Parathyroid adenoma (tissue), 2 donors: ENCODE measurements around the gene PRKD2.

Experiments
- H2AFZ ChIP-seq: fragments of 300-600 bp; sonication (generic); one replicate; pipeline ENCODE4 v1.7.0; 2017; ENCODE audit warnings: antibody characterized with exemption, mild to moderate bottlenecking
- H3K27ac ChIP-seq: fragments of 300-600 bp; sonication (generic); one replicate; pipeline ENCODE4 v1.7.0; 2017
- H3K27me3 ChIP-seq: fragments of 300-600 bp; sonication (generic); one replicate; pipeline ENCODE4 v1.7.0; 2017; ENCODE audit warnings: low read length; ENCODE audit not compliant: control insufficient read depth, insufficient read depth
- H3K36me3 ChIP-seq: fragments of 300-600 bp; sonication (generic); one replicate; pipeline ENCODE4 v1.7.0; 2017; ENCODE audit warnings: low read length; ENCODE audit not compliant: control insufficient read depth, insufficient read depth
- H3K4me1 ChIP-seq: fragments of 300-600 bp; sonication (generic); one replicate; pipeline ENCODE4 v1.7.0; 2017; ENCODE audit warnings: control low read depth
- H3K4me2 ChIP-seq: fragments of 300-600 bp; sonication (generic); one replicate; pipeline ENCODE4 v1.7.0; 2017; ENCODE audit warnings: low read length
- H3K4me3 ChIP-seq: fragments of 300-600 bp; sonication (generic); one replicate; pipeline ENCODE4 v1.7.0; 2017; ENCODE audit warnings: low read depth, low read length
- H3K79me2 ChIP-seq: fragments of 300-600 bp; sonication (generic); one replicate; pipeline ENCODE4 v1.7.0; 2017; ENCODE audit warnings: control low read depth
- H3K9ac ChIP-seq: fragments of 300-600 bp; sonication (generic); one replicate; pipeline ENCODE4 v1.7.0; 2017; ENCODE audit warnings: mild to moderate bottlenecking
- H3K9me3 ChIP-seq: fragments of 300-600 bp; sonication (generic); one replicate; pipeline ENCODE4 v1.7.0; 2017; ENCODE audit warnings: low read length; ENCODE audit not compliant: control insufficient read depth
- CTCF ChIP-seq: fragments of 300-600 bp; sonication (generic); IDR thresholded peaks from one replicate; pipeline ENCODE4 v1.7.0; 2017; ENCODE audit warnings: antibody characterized with exemption, mild to moderate bottlenecking
- donor health status: primary hyperparathyroidism.

The PRKD2 gene

DNA sequence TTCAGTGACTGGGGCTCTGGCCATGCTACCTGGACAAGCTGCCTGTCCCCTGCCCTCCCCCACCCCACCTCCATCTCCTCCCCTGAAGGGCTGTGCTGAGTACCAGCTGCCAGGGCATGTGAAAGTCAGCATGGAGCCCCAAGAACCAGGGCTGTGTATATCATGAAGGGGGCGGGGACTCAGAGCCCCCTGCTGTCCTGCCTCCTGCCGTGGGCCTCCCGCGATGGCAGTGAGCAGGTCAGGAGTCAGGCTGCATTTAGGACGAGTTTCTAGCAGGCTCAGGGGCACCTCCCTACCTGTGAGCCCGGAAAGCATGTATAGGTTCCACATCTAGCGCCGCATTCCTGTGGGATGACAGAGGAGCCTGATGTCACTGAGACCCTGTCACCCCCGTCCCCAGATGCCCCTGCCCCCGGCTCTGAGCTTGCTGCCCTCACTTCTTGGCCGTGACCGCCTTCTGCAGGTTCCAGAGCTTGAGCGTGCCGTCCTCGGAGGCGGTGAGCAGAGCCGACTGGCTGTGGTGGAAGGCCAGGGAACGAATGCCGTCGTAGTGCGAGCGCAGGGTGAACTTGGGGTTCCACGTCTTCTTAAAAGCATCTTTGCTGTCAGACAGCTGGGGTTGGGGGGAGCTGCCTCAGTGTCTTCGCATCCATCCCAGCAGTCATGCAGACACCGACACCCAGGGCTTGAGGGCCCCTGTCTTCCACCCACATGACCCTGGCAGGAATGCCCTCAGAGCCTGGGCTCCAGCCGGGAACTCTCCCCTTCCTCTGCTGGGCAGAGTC, 8.3 kb upstream of the PRKD2 start:
- no peaks in the 10 kb centered on the region for H3K27me3 ChIP-seq
- no peak overlapping the region for H3K4me3 ChIP-seq
- no peak overlapping the region for H3K9ac ChIP-seq
- H3K9me3 ChIP-seq: no peaks in the 10 kb centered on the region
- H3K4me1 ChIP-seq: no peaks in the 10 kb centered on the region
- no peak for TF ChIP-seq CTCF
- no peak overlapping the region for H2AFZ ChIP-seq
- no peaks in the 10 kb centered on the region for H3K36me3 ChIP-seq
- no peak overlapping the region for H3K4me2 ChIP-seq
- H3K79me2 ChIP-seq: peaks cover 2% of the 10 kb centered on the region
- no peak overlapping the region for H3K27ac ChIP-seq

GRCh38 chr19:46724468-46724867, 7.6 kb upstream of the PRKD2 start:
- Histone ChIP-seq H3K4me1 (no peaks in the 10 kb centered on the region), H3K27ac (no peak overlapping the region), H2AFZ (no peak overlapping the region), H3K36me3 (no peaks in the 10 kb centered on the region), H3K9ac (no peak overlapping the region), H3K9me3 (no peaks in the 10 kb centered on the region), H3K4me3 (no peak overlapping the region), H3K79me2 (peaks cover 2% of the 10 kb centered on the region), H3K4me2 (no peak overlapping the region), H3K27me3 (no peaks in the 10 kb centered on the region)
- no peak for TF ChIP-seq CTCF

DNA sequence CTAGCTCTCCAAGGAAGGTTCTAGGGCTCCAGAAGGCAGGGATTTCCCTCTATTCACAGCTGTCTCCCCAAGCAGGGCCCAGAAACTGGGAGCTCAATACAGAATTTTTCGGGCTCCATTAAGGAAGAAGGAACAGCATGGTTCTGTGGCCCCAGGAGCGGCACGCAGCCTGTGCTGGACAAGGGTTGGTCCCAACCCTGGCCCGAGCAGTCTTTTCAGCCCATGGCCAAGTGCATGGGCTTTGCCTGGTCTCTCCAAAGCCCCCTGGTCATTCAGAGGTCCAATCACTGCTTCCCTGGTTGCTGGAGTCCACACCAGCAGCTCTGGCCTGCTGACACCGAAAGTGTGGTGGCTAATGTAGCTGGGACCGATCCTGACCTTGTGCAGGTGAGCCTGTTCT, 6.6 kb upstream of the PRKD2 start:
- no peak overlapping the region for H3K9ac ChIP-seq
- H3K79me2 ChIP-seq: no peaks in the 10 kb centered on the region
- H3K36me3 ChIP-seq: no peaks in the 10 kb centered on the region
- H3K9me3 ChIP-seq: no peaks in the 10 kb centered on the region
- H3K27ac ChIP-seq: no peak overlapping the region
- H3K4me1 ChIP-seq: no peaks in the 10 kb centered on the region
- H3K27me3 ChIP-seq: no peaks in the 10 kb centered on the region
- TF ChIP-seq CTCF: no peak
- H3K4me3 ChIP-seq: no peak overlapping the region
- no peak overlapping the region for H3K4me2 ChIP-seq
- no peak overlapping the region for H2AFZ ChIP-seq

- Histone ChIP-seq H3K4me3 (no peak overlapping the region), H2AFZ (no peak overlapping the region), H3K79me2 (no peaks in the 10 kb centered on the region), H3K27ac (no peak overlapping the region), H3K4me1 (no peaks in the 10 kb centered on the region), H3K27me3 (no peaks in the 10 kb centered on the region), H3K9me3 (no peaks in the 10 kb centered on the region), H3K4me2 (no peak overlapping the region), H3K9ac (no peak overlapping the region), H3K36me3 (no peaks in the 10 kb centered on the region)
- no peak for TF ChIP-seq CTCF
Measured at GRCh38 chr19:46723023-46723461, 6.1 kb upstream of the PRKD2 start.
